GM12878 (cell line): ENCODE data around the gene PIK3R5.

Experiments used
- CBX5 ChIP-seq: sonication (generic); IDR thresholded peaks from 2 replicates; pipeline ENCODE4 v1.6.1; 2016; ENCODE audit warnings: low read depth, moderate library complexity, mild to moderate bottlenecking, inconsistent platforms
- RB1 ChIP-seq: fragments of 450-650 bp; formaldehyde crosslinking; IDR thresholded peaks from 2 replicates; pipeline ENCODE4 v1.6.1; 2017; ENCODE audit warnings: mild to moderate bottlenecking, borderline replicate concordance
- TF ChIP-seq, protein P1 (sequence below), 3 experiments: IDR thresholded peaks in 2 of 3; conservative IDR thresholded peaks in 1 of 3; 2 replicates each; pipeline ENCODE4 v1.5.1; 2011; ENCODE audit warnings: low read depth in 3 of 3, low read length in 3 of 3, mild to moderate bottlenecking in 3 of 3, control low read depth in 2 of 3, moderate library complexity in 2 of 3, inconsistent platforms in 1 of 3, mixed read lengths in 1 of 3; ENCODE audit not compliant: control insufficient read depth in 2 of 3, insufficient read depth in 1 of 3; ENCODE audit errors: extremely low read depth in 1 of 3

- TF ChIP-seq, protein P1, sequence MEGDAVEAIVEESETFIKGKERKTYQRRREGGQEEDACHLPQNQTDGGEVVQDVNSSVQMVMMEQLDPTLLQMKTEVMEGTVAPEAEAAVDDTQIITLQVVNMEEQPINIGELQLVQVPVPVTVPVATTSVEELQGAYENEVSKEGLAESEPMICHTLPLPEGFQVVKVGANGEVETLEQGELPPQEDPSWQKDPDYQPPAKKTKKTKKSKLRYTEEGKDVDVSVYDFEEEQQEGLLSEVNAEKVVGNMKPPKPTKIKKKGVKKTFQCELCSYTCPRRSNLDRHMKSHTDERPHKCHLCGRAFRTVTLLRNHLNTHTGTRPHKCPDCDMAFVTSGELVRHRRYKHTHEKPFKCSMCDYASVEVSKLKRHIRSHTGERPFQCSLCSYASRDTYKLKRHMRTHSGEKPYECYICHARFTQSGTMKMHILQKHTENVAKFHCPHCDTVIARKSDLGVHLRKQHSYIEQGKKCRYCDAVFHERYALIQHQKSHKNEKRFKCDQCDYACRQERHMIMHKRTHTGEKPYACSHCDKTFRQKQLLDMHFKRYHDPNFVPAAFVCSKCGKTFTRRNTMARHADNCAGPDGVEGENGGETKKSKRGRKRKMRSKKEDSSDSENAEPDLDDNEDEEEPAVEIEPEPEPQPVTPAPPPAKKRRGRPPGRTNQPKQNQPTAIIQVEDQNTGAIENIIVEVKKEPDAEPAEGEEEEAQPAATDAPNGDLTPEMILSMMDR (IDR thresholded peaks at IDR 0.05 in 2 of 3, conservative IDR thresholded peaks at IDR 0.05 in 1 of 3; ENCODE audit: control insufficient read depth in 2 of 3, extremely low read depth in 1 of 3, insufficient read depth in 1 of 3, low read depth in 3 of 3, low read length in 3 of 3), result no peak
- TF ChIP-seq CBX5, result no peak
- TF ChIP-seq RB1, result no peak
These were observed 1.8 kb downstream of the PIK3R5 start for GRCh38 chr17:8963647-8964258.
